Breast epithelium (tissue), 3 donors: ENCODE measurements around the gene GAS6.

Experiments
- POLR2A ChIP-seq: fragments of 450-650 bp; IDR thresholded peaks from one replicate; pipeline ENCODE4 v1.6.1; 2016; ENCODE audit warnings: antibody characterized with exemption, mild to moderate bottlenecking, moderate library complexity
- POLR2AphosphoS5 ChIP-seq, 3 donors: sonication (generic); formaldehyde crosslinking; IDR thresholded peaks; one replicate each; pipeline ENCODE4 v1.6.1; 2017; ENCODE audit warnings: antibody characterized with exemption in 3 of 3
- TF ChIP-seq, protein P1 (sequence below), 3 donors: fragments of 450-650 bp; IDR thresholded peaks; one replicate each; pipeline ENCODE4 v1.5.1; 2016 to 2017; ENCODE audit warnings: antibody characterized with exemption in 3 of 3, mild to moderate bottlenecking in 3 of 3, moderate library complexity in 3 of 3

DNA sequence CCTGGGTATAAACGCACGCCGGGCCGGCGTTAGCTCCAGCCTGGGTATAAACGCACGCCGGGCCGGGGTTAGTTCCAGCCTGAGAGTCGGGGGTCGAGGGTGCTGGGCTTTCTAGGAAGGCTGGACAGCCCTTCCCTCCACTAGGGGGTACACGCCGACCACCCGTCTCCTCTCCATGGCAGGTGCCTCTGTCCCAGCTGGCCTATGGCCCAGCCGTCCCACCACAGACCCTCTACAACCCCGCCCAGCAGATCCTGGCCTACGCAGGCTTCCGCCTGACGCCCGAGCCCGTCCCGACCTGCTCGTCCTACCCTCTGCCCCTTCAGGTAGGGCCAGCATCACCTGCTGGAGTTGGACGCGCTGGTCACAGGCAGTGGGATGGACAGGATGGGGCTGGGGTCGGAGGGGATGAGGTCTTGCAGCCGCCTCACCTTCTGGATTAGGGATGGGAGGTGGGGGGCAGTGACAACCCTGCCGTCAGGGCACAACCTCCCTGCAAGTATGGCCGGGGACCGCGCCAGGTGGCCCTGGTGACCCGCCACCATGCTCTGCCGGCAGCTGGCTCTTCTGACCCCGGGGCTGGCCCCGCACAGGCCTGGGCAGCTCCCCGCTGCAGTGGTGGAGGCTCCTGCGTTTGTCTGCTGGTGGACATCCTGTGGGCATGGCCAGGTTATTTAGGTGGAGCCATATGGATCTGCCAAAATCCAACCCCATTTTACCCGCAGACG is 59.0 kb downstream of the GAS6 start:
- TF ChIP-seq POLR2AphosphoS5 (IDR thresholded peaks at IDR 0.05), result no peak
- TF ChIP-seq, protein P1, sequence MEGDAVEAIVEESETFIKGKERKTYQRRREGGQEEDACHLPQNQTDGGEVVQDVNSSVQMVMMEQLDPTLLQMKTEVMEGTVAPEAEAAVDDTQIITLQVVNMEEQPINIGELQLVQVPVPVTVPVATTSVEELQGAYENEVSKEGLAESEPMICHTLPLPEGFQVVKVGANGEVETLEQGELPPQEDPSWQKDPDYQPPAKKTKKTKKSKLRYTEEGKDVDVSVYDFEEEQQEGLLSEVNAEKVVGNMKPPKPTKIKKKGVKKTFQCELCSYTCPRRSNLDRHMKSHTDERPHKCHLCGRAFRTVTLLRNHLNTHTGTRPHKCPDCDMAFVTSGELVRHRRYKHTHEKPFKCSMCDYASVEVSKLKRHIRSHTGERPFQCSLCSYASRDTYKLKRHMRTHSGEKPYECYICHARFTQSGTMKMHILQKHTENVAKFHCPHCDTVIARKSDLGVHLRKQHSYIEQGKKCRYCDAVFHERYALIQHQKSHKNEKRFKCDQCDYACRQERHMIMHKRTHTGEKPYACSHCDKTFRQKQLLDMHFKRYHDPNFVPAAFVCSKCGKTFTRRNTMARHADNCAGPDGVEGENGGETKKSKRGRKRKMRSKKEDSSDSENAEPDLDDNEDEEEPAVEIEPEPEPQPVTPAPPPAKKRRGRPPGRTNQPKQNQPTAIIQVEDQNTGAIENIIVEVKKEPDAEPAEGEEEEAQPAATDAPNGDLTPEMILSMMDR (IDR thresholded peaks at IDR 0.05), result no peak
- no peak for TF ChIP-seq POLR2A
